ENCODE results near the gene ZFP36L2.

Gene ZFP36L2

DNA sequence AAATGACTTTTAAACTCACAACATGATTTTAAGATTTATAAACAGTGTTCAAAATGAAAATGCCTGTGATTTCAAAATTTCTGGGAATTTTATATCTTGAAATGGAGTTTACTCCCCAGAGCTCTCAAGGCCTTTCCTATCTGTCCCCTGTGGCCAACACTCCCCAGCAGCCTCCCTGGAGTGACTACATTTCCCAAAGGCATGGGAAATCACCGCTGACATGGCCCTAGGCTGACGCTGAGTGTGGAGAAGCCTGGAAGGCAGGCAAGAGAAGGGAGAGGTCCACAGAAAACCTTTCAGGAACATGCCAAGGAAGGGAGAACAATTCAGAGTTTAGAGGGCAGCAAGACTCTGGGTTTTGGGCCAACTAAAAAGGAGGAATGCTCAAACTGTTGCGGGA, 20.2 kb upstream of the ZFP36L2 start:
- DNase-seq (ENCODE audit: low read depth): no peak

DNA sequence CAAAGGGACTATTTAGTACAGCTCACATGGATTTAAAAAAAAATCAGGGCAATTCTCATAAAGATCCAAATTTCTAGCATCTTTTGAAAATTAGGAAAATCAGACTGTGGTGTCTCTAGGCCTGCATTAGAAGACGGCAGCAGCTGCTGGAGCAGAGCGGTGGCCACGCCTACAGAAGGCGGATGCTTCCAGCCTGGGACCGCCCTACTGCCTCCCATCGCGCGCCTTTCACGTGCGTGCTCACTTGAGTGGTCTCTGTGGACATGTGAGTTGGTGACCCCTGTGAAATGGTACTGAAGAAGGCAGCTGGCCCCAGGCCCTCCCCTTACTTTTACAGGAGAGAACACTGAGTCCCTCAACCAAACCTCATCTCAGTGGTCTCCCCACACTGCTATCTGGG, 15.2 kb upstream of the ZFP36L2 start:
- no peak for DNase-seq (ENCODE audit: low read depth)

- no peak for DNase-seq (ENCODE audit: low read depth)
These were observed 14.4 kb upstream of the ZFP36L2 start for GRCh38 chr2:43240766-43241150.

DNA sequence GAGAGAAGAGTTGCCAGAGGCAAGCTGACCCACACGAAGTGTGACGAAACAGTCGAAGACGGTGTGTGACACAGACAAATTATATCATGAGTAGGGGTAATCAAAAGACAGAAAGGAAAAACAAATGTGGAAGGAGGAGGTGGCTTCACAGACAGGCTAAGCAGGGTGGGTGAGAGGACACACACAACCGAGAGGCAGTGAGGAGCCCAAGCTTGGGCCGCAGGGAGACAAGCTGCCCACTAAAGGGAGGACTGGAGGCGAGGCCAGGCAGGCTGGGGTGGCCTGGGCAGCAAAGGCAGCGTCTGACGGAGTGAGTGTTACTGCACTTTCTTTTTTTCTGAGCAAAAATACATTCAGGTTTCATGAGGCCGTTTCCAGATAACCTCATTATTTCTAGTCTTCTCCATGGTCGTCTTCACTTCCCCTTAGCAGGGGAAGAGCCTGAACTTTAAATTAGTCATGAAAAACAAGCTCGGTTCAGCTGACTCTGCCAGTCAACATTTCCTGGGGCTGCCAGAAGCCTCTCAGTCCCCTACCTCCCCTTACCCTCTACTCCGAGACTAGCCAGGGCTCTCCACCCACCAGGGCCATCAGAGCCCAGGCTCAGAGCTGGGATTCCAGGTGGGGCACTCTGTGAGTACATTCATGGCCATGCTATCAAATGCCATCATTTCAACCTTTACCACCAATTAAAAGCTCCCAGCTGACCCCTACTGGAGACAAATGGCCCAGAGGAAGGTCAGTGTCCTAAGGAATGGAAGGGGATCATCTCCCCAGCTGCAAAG, 13.8 kb upstream of the ZFP36L2 start:
- DNase-seq (ENCODE audit: low read depth): no peak

GRCh38 chr2:43238813-43239212, 12.4 kb upstream of the ZFP36L2 start:
- DNase-seq (ENCODE audit: low read depth): no peak

- DNase-seq (ENCODE audit: low read depth): no peak
These were observed 11.8 kb upstream of the ZFP36L2 start for GRCh38 chr2:43238176-43238575.

GRCh38 chr2:43233218-43234212, 7.1 kb upstream of the ZFP36L2 start:
- no peak for DNase-seq (ENCODE audit: low read depth)

GRCh38 chr2:43230951-43231827, 4.8 kb upstream of the ZFP36L2 start:
- DNase-seq (ENCODE audit: low read depth): no peak

DNA sequence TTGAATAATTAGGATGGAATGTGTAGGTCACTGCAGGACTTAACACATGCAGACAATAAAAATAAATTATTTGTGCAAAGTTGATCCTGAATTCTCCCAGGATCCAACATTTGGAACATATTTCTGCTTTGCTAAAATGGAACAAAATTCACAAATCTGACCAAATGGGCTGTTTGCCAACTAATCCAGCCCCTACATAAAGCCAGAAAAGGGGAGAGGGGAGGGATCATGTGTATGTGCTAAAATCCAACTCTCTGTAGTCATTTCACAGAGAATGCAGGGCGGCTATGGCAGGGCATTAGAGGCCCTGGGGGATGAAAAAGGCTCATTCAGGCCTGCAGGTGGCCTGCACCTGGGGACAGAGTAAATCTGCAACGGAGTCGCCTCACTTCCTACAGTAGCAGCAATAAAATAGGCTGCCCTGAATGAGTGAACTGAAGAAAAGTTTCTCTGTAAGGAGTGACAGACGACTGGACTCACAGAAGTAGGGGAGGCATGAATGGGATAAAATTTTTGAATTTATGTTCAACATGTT, 4.0 kb upstream of the ZFP36L2 start:
- no peak for DNase-seq (ENCODE audit: low read depth)

- no peak for DNase-seq (ENCODE audit: low read depth)
These were observed 2.6 kb upstream of the ZFP36L2 start for GRCh38 chr2:43228756-43229659.

GRCh38 chr2:43228321-43228751, 1.9 kb upstream of the ZFP36L2 start:
- no peak for DNase-seq (ENCODE audit: low read depth)

GRCh38 chr2:43227830-43228281, 1.4 kb upstream of the ZFP36L2 start:
- DNase-seq (ENCODE audit: low read depth): no peak

GRCh38 chr2:43226955-43227829, 786 bp upstream of the ZFP36L2 start:
- DNase-seq (ENCODE audit: low read depth): peak; percentile 21

- DNase-seq (ENCODE audit: low read depth): peak; percentile 14
These were observed 433 bp downstream of the ZFP36L2 start for GRCh38 chr2:43225788-43226557.

DNA sequence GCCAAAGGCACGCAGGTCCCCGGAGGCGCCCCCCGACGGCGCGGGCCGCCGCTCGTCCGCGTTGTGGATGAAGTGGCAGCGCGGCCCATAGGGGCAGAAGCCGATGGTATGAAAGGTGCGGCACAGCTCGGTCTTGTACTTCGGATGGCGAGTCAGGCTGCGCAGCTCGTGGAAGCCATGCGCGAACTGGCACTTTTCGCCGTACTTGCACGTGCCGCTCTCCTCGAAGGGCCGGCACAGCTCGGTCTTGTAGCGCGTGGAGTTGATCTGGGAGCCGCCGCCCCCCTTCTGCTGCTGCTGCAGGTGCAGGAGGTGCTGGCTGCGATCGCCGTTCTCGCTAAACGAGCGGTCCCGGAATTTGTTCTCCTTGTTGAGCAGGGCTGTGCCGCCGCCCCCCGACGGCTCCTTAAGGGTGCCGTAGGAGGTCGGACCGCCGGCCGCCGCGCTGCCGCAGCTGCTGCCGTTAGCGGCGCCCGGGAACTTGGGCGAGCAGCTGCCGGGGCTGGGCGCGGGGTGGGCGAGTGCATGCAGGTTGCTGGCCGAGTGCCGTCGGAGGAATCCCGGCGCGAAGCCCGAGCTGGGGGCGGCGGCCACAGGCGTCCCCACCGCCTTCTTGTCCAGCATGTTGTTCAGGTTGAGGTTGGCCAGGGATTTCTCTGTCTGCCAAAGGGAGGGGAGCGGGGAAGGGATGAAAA, 1.2 kb downstream of the ZFP36L2 start:
- DNase-seq (ENCODE audit: low read depth): no peak

GRCh38 chr2:43224571-43225092, 1.8 kb downstream of the ZFP36L2 start:
- DNase-seq (ENCODE audit: low read depth): no peak

DNA sequence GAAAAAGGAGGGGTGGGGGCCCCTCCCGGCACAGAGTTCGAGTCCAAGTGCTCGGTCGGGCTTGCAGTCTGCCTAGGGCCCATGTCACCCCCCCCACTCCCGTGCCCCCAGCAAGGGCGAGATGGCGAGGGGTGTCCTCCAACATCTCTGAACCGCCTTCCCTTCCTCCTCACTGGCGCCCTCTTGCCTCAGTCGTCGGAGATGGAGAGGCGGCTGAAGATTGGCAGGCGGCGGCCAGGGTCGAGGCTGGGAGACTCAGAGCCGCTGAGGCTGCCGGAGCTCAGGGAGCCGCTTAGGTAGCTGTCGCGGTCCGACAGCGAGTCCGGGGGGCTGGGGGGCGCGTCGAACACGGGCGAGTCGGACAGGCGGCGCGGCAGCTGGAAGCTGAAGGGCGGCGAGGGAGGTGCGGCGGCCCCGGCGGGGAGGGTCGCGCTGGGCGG, 2.3 kb downstream of the ZFP36L2 start:
- peak; percentile 12 for DNase-seq (ENCODE audit: low read depth)

DNA sequence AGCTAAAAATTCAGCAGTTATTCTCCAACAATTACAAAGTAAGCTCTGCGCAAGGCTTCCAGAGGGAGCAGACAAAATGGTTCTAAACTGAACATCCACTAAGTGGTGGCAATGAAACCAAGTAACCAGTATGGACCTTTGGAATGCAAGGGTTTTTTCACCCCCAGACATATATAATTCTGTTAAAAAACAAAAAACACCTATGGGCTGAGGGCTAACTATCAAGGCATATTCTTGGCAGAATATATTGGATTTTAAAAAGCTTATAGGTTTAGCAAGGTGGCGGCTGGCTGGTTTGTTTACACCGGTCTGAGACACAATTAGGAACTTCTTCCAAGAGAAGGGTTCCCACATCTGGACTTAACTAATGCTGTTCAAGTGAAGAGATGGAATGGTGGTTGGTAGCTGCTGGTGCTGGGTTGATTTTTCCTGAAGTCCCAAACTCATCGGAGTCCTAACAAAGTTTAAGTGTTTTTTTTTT, 2.8 kb downstream of the ZFP36L2 start:
- DNase-seq (ENCODE audit: low read depth): peak; percentile 19
